A549 treated with CORT108297 at 1 μM for 4 hours (cell line): ENCODE measurements around the gene TRIM52. TPM values are rescaled to one million over a fixed set of nuclear protein-coding genes. Genes with fewer than 3 reads are reported as not detected.

Experiments
- total RNA-seq: library from RNA; stranded (reverse); fragments of 200-300 nt; extraction: Qiagen RNA extraction; gene quantifications from 5 replicates; pipeline ENCODE4 v1.2.3, GENCODE V29; 2022

TRIM52 gene
- 5.4 to 6.9 TPM (median 6.5 TPM) in 5 replicates for total RNA-seq

DNA sequence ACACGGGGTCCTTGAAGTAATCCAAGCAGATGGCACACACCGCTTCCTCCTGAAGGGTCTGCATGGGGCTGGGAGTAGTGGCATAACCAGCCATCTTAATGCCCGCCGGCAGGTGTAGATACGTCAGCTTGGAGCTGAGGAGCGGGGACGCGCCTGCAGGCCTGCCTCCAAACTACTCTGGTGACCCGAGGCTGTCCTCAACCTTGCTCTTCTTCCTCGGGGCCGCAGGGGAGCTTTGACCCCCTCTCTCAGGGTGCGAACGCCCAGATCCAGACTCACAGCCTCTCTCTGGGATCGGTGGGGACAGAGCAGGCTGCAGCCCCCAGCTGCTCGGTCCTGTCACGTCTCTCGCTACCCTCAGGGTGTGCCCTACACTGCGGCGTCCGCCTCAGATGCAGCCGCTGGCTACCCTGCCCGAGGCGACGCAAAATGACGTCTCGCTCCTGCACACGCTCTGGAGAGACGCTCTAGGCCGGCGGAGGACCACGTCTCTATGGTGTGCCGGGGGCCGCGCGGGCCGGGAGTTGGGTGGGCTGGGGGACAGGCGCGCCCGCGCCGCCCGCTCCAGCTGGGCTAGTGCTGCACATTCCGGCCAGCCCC is at the start of gene TRIM52:
Gene TRIM52, minus strand, starts transcription at position 424 of the 600 bp plus-strand sequence. Its CDS starts 330 bp downstream, at position 94.

GRCh38 chr5:181243564-181244343 is 17.2 kb downstream of the TRIM52 start, which contains the start of gene RACK1:
TSS of gene RACK1 (minus strand) at chr5:181243906. CDS start at chr5:181243800, 106 bp downstream.

DNA sequence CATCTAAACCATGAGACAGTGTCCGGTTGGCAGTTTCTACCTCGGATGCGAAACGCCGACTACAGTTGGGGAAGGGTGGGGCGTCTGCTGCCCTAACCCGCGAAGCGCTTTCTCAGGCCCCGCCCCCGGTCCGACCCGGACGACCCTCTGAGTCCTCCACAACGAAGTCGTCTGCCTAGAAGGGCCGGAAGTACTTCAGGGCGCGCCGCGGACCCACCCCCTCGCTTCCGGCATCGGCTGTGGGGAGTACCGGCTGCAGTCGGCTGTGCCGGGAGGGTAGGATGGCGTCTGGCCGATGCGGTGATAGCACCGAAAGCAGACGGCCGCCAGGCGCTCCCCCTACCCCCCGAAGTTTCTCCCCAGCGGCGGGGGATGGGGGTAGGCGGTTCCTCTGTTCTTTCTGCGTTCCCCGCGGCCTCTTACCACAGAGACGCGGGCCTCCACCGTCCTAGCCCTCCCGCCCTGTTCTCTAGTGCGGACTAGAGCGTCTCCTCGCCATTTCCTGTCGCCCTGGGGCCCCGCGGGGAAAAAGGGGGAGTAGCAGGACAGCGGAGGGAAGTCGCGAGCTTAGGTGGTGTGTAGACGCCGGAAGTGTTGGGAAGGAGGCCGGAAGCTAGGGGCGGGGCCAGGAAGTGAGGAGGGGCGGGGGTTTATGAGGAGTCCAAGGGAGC is 37.8 kb downstream of the TRIM52 start, which contains the start of gene TRIM41:
Gene TRIM41, plus strand, starts transcription at position 224 of the 671 bp plus-strand sequence. CDS start 719 bp downstream, outside the sequence.

Other genes starting within 250 kb of the TRIM52 start
- 0.73 to 1.3 TPM (median 0.95 TPM) in 5 replicates for gene BTNL9, start 220.9 kb downstream of the TRIM52 start, total RNA-seq
- not detected in 5 replicates for gene OR2V1, start 130.0 kb downstream of the TRIM52 start, total RNA-seq
- not detected in 5 replicates for gene OR2V2, start 113.6 kb downstream of the TRIM52 start, total RNA-seq
- gene TRIM7, start 55.9 kb downstream of the TRIM52 start, total RNA-seq = 30.9 to 45.8 TPM (median 43.5 TPM) in 5 replicates
- 19.2 to 30.7 TPM (median 29.3 TPM) in 5 replicates for gene TRIM41, start 37.9 kb downstream of the TRIM52 start, total RNA-seq
- 3,244 to 3,679 TPM (median 3,385 TPM) in 5 replicates for gene RACK1, start 17.2 kb downstream of the TRIM52 start, total RNA-seq
- not detected in 5 replicates for gene OR4F3, start 106.1 kb upstream of the TRIM52 start, total RNA-seq